Gastrocnemius medialis (tissue), 4 donors: ENCODE results near the gene NUDT22.

ENCODE experiments used
- CTCF ChIP-seq, 5 experiments: fragments of 450-650 bp in 3 of 5; fragments of 200-600 bp in 2 of 5; sonication (generic) in 2 of 5; IDR thresholded peaks in 4 of 5; conservative IDR thresholded peaks in 1 of 5; 1 replicate in 4 of 5; 2 replicates in 1 of 5; pipeline ENCODE4 v1.5.1; 2016 to 2019; ENCODE audit warnings: antibody characterized with exemption in 5 of 5, mild to moderate bottlenecking in 3 of 5, moderate library complexity in 3 of 5
- POLR2A ChIP-seq, 2 donors: fragments of 450-650 bp; IDR thresholded peaks; one replicate each; pipeline ENCODE4 v1.6.1; 2017; ENCODE audit warnings: antibody characterized with exemption in 2 of 2, mild to moderate bottlenecking in 2 of 2, moderate library complexity in 2 of 2

DNA sequence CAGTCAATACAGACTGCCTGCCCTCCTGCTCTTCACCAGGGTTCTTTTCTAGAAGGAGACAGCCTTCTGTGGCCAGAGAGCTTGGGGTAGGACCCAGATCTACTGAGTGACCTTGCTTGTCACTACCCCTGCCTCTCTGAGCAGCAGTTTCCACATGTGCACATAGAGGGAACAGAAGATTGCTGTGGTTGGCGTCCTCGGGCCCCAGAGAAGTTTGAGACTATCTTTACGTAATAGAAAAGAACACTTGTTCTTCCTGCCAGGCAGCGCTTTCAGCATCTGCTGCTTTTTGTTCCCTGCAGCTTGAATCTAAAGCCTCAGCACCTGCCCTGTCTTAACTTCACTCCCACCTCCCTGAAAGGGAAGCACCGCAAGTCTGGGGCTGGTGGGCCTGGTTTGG, 12.9 kb downstream of the NUDT22 start:
- no peak for TF ChIP-seq CTCF (IDR thresholded peaks at IDR 0.05 in 4 of 5, conservative IDR thresholded peaks at IDR 0.05 in 1 of 5)
- no peak for TF ChIP-seq POLR2A (IDR thresholded peaks at IDR 0.05)
